ENCODE measurements around the gene DBT. TPM values are rescaled to one million over a fixed set of nuclear protein-coding genes. Genes with fewer than 3 reads are reported as not detected.
"Not testable (repeated sequence)": the region's sequence is repeated elsewhere in the genome, so short reads cannot be mapped to it uniquely, and the experiment has no call there.

Gene DBT
- total RNA-seq, 1 donor = 7.7 TPM

GRCh38 chr1:100237091-100237490 is 12.5 kb downstream of the DBT start:
- DNase-seq (ENCODE audit: low read depth) = no peak
- H3K4me3 ChIP-seq (ENCODE audit: low read depth, low read length) = no peak overlapping the region
- no peak for TF ChIP-seq CTCF (IDR thresholded peaks at IDR 0.05; ENCODE audit: insufficient read depth, low read length)

- no peak overlapping the region for H3K4me3 ChIP-seq (ENCODE audit: low read depth, low read length)
- TF ChIP-seq CTCF (IDR thresholded peaks at IDR 0.05; ENCODE audit: insufficient read depth, low read length) = no peak
- DNase-seq (ENCODE audit: low read depth) = no peak
Measured at GRCh38 chr1:100234432-100234831, 15.2 kb downstream of the DBT start.

GRCh38 chr1:100233566-100233965 is 16.1 kb downstream of the DBT start:
- not testable (repeated sequence) for DNase-seq (ENCODE audit: low read depth); H3K4me3 ChIP-seq (ENCODE audit: low read depth, low read length)

GRCh38 chr1:100232156-100232555 is 17.5 kb downstream of the DBT start:
- no peak overlapping the region for H3K4me3 ChIP-seq (ENCODE audit: low read depth, low read length)
- TF ChIP-seq CTCF (IDR thresholded peaks at IDR 0.05; ENCODE audit: insufficient read depth, low read length) = no peak
- DNase-seq (ENCODE audit: low read depth) = no peak

- DNase-seq (ENCODE audit: low read depth) = no peak
- TF ChIP-seq CTCF (IDR thresholded peaks at IDR 0.05; ENCODE audit: insufficient read depth, low read length) = no peak
- H3K4me3 ChIP-seq (ENCODE audit: low read depth, low read length) = no peak overlapping the region
Measured at GRCh38 chr1:100231721-100232120, 17.9 kb downstream of the DBT start.

- no peak for DNase-seq (ENCODE audit: low read depth)
- no peak for TF ChIP-seq CTCF (IDR thresholded peaks at IDR 0.05; ENCODE audit: insufficient read depth, low read length)
- H3K4me3 ChIP-seq (ENCODE audit: low read depth, low read length) = no peak overlapping the region
Measured at GRCh38 chr1:100230765-100231164, 18.9 kb downstream of the DBT start.

GRCh38 chr1:100229681-100230443 is 19.8 kb downstream of the DBT start:
- no peak for TF ChIP-seq CTCF (IDR thresholded peaks at IDR 0.05; ENCODE audit: insufficient read depth, low read length)
- DNase-seq (ENCODE audit: low read depth) = peak; percentile 2
- H3K4me3 ChIP-seq (ENCODE audit: low read depth, low read length) = no peak overlapping the region

Measured in fibroblast of the aortic adventitia (primary cell).